HG03378 (cell line): ENCODE data around the gene ZBTB45.
A peak's percentile ranks its signal among the peaks of the same experiment; 100 is the strongest.

Experiments
- ATAC-seq: cut with Tn5 transposase; IDR thresholded peaks from one replicate; pipeline ENCODE4 v1.9.1; 2021; ENCODE audit warnings: mild to moderate bottlenecking, moderate library complexity; ENCODE audit not compliant: unreplicated experiment

ZBTB45 gene

DNA sequence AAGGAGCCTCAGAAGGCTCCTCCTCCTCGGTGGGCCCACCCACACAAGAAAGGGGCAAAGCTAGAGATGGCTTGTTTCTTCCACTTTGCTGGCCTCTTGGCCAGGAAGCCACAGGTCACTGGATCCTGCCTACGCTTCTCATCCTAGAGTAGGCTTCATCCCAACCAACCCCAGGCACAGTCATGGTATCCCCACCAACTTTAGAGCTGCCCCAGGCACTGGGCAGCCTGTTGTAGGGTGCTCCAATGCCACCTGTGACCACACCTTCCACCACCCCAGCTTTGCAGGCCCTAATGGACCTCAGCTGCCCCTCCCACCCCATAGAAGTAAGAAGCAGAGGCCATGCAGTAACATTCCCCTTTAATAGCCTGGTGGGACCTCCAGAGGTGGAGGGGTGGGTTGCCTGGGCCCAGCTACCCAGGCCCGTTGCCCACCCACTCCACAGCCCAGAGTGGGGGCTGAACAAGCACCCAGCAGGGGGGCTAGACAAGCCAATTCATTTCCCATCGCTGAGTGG is 35.8 kb upstream of the ZBTB45 start:
- no peak for ATAC-seq

DNA sequence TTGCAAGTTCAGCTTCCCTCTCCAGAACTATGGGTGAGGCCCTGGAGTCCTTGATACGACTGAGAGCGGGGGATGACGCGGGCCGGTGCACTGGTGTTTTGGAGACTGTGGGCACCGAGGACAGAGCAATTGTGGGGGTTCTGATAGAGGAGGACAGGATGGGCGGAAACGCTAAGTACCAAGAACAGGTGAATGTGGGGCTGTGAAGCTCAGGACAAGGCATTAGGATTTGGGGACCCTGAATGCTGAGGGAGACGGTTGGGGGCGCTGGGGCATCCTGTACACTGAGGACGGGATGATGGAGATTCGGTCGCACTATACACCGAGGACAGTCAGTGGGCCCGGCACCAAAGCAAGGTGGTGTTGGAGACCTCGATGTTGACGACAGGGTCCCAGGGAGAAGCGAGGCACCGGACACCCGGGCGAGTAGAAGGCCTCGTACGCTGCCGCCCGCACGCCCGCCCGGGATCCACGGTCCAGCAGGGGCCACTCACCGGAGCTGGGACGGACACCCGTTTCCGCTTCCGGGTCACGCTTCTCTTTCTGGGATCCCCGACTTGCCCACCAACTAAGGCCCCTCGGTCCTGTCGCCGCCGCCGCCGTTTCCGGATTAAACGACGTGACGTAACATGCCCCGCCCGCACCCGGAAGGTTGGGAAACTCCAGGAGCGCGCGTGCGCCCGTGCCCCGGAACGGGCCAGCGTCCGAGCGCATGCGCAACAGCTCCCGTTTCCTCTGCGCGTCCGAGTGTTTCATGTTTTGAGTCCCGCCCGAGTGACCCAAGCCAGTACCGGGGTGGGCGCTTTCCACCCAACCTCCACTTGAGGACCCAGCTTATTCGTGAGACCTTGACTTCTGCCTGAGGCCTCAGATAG is 35.1 kb upstream of the ZBTB45 start, which contains the start of gene CHMP2A:
TSS of gene CHMP2A (minus strand) at position 612 of the 875 bp plus-strand sequence. CDS start 893 bp downstream, outside the sequence.
- ATAC-seq = peak; percentile 26

DNA sequence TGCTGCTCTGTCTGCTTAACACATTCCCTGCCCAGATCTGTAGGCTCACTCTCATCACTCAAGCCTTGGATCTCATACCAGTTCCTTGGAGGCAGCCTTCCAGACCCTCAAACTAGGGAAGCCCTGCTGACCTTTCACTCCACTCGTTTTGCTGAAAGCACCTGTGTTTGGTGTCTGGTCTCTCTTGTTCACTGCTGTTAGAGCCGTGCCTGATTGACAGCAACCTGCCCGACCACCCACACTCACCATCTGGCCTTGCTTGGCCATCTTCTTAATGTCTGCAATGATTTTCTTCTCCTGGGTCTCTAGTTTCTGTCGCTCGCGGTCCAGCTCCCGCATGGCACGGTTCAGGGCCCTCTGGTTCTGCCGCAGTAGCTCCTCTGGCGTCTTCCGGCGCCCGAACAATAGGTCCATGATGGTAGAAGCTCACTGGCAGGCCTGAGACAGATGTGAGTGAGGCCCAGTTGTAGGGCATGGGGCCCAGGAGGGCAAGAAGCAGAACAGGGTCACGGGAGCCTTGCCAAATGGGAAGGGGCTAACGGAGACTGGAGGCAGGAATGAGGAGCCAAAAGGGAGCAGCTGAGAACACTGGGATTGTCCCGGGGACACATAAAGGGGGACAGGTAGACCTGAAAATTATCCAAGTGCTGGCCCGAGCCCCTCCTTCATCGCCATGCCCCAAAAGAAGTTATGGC is 34.3 kb upstream of the ZBTB45 start:
- ATAC-seq = no peak

DNA sequence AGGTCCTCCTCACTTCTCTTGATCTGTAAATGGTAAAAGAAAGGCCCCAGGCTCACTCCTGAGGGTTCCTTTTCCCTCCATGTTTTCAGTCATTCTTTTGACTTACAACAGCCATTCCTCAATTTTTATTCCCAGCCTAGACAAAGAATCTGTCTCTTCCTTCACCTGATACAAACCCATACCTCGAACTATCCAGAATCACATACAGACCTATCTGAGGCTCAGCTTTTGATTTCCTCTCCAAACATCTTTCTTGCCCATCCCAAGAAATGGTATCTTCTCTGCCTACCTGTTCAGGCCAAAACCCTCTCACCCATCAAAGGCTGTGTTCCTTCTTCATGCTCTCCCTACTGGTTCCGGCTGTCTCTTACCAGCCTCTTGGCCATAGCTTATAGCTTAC is 33.0 kb upstream of the ZBTB45 start:
- ATAC-seq = no peak

DNA sequence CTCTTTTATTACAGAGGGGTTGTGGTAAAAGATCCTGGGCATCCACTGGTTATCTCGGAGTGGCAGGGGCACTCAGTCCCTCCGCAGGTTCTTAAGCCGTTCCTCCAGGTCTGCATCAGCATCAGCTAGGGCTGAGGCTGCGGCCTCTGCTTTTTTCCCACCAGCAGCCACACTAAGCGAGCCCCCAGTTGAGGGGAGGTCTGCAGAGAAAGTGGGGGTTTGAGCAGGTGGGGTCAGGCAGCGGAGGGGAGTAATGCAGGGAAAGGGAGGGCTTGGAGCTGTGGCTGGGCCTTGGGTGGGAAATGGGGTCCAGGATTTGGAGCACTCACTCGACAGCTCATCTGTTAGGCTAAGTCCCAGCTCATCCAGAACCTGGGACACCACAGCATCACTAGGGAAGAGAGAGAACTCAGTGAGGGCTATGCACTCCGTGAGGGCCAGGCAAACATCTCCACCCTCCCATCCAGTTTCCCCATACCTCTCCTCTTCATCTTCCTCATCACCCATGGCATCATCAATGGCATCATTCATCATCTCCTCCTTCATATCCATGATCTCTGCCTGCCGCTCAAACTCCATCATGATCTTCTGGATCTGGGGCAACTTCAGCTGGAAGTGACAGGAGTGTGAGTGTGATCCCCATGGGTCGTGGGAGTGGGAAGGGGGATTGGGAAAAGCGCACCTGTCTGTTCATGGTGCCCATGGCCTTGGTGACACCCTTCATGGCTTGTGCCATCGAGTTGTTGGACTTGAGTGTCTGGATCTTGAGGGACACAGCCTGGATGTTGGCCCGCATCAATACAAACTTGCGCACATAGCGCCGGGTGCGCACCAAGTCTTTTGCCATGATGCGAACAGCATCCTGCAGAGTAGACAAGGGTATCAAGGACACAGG is 32.2 kb upstream of the ZBTB45 start:
- ATAC-seq = no peak

DNA sequence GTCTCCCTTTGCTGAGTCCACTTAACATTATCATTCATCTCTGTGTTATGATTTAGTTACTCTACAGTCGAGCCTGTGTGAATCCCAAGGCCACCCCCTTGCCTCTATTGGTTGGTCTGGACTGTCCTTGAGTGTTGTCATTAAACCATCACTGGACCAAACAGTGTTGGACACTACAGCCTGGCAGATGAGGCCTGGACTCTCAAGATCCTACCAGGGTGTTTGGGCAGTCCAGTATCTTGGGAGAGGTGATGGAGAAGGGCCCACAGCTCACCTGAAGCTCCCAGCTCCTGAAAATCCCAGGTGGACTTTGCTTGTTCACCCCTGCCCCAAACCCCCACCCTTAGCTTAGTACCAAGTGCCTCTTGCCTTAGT is 31.5 kb upstream of the ZBTB45 start:
- ATAC-seq = no peak

DNA sequence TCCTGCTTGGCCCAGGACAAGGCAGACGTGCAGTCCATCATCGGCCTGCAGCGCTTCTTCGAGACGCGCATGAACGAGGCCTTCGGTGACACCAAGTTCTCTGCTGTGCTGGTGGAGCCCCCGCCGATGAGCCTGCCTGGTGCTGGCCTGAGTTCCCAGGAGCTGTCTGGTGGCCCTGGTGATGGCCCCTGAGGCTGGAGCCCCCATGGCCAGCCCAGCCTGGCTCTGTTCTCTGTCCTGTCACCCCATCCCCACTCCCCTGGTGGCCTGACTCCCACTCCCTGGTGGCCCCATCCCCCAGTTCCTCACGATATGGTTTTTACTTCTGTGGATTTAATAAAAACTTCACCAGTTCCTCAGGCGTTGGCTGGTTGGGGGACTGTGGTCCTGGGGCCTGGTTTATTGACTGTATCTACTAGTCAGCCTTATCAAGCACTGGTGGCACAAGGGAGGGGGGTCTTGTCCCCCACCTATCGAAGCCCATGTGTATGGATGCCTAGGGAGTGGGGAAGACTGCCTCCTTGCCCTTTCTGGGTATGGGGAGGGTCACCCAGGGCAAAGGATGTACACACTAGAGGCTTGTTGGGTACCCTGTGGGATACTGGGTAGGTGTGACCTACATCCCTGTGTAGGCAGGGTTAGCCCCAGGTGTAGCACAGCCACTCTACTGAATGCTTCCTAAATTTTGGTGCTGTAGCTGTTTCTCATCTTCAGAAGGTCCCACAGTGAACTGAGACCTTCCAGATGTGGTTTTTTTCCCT is 30.9 kb upstream of the ZBTB45 start:
- ATAC-seq = no peak

DNA sequence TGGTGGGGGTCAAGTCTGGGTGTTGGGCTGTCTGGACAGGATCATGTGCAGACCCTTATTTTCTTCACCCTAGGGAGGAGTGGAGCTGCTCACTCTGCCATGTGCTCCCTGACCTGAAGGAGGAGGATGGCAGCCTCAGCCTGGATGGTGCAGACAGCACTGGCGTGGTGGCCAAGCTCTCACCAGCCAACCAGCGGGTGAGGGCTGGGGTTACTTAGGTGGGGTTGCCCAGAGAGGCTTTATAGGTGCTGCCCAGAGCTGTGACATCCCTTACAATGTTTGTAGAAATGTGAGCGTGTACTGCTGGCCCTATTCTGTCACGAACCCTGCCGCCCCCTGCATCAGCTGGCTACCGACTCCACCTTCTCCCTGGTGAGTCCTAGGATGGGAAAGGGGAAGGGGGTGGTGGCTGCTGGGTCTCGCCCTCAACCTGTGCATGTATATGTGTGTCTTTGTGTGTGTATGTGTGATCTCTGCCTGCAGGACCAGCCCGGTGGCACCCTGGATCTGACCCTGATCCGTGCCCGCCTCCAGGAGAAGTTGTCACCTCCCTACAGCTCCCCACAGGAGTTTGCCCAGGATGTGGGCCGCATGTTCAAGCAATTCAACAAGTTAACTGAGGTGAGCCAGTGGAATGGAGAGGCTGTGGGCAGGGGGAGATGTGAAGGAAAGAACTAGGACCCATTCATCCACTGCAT is 30.2 kb upstream of the ZBTB45 start:
- ATAC-seq = no peak

DNA sequence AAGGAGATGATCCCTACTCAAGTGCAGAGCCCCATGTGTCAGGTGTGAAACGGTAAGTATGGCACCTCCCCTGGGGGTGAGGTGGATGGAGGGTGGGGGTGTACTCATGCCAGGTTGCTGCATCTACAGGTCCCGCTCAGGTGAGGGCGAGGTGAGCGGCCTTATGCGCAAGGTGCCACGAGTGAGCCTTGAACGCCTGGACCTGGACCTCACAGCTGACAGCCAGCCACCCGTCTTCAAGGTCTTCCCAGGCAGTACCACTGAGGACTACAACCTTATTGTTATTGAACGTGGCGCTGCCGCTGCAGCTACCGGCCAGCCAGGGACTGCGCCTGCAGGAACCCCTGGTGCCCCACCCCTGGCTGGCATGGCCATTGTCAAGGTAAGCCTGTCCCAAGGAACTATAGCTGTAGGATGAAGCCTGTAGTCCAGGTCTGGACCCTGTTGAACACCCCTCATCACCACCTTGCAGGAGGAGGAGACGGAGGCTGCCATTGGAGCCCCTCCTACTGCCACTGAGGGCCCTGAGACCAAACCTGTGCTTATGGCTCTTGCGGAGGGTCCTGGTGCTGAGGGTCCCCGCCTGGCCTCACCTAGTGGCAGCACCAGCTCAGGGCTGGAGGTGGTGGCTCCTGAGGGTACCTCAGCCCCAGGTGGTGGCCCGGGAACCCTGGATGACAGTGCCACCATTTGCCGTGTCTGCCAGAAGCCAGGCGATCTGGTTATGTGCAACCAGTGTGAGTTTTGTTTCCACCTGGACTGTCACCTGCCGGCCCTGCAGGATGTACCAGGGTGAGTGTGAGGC is 29.5 kb upstream of the ZBTB45 start:
- no peak for ATAC-seq

DNA sequence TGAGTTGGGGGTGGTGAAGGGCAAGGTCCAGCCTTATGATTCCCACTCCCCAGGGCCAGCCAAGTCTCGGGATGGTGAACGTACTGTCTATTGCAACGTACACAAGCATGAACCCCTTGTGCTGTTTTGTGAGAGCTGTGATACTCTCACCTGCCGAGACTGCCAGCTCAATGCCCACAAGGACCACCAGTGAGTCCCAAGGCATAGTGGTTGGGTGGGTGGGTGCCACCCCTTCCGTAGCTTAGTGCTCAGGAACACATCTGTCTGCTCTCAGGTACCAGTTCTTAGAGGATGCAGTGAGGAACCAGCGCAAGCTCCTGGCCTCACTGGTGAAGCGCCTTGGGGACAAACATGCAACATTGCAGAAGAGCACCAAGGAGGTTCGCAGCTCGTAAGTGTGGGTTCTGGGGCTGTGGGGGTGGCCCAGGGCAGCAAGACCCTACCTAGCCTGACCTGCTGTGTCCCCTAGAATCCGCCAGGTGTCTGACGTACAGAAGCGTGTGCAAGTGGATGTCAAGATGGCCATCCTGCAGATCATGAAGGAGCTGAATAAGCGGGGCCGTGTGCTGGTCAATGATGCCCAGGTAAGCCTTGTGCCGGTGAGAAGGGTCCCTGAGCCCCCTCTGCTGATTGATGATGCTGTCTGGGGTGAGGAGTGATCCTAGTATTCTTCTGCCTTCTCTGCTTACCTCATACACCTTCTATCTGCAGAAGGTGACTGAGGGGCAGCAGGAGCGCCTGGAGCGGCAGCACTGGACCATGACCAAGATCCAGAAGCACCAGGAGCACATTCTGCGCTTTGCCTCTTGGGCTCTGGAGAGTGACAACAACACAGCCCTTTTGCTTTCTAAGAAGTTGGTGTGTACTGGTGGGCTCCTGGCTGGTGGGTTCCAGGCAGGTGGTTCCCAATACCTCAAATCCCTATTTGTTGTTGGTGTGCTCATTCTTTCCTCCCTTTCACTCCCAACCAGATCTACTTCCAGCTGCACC is 28.0 kb upstream of the ZBTB45 start:
- no peak for ATAC-seq

DNA sequence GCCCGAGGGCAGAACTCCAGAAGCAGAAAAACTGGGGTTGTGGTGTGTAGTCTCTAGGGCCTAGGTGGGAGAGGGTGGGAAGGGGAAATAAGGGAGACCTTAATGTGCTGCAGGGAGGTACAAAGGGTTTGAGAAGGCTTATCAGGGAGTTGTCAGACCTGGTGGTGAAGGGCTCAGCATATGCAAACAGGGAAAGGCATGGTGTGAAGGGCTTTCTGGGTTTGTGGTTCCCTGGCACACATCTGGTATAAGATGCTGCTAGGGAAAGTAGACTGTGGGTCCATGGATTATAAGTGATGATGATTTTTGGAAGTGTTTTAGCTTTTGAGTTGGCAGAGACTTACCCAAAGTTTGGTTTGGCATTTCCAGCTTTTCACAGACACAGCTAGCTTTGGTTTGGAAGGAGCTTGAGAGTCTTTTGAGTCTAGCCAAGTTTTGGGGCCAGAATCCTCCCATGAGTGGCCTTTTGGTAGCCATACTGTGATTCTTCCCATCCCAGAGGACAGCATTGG is 26.5 kb upstream of the ZBTB45 start:
- no peak for ATAC-seq

DNA sequence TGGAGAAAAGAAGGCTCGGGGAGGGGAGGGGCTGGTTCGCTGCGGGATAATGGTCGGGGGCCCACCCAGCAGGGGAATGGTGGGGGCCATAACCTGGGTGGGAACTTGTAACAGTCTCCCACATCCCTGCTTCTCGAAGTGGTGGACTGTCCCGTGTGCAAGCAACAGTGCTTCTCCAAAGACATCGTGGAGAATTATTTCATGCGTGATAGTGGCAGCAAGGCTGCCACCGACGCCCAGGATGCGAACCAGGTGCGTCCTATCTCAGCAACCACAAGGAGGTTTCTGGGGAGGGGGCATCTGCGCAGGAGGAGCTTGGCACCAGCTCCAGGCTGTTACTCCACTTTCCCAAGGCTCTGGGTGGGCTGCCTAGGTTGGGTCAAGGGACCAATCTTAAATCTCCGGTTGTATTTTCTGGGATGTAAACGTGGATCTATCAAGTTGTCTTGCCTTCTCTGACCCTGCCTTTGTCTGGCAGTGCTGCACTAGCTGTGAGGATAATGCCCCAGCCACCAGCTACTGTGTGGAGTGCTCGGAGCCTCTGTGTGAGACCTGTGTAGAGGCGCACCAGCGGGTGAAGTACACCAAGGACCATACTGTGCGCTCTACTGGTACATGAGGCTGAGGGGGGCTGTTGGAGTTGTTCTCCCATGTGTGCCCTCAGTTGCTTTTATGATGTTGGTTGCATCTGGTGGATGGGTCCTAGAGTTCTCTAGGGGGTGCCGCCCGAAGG is 25.8 kb upstream of the ZBTB45 start:
- no peak for ATAC-seq

DNA sequence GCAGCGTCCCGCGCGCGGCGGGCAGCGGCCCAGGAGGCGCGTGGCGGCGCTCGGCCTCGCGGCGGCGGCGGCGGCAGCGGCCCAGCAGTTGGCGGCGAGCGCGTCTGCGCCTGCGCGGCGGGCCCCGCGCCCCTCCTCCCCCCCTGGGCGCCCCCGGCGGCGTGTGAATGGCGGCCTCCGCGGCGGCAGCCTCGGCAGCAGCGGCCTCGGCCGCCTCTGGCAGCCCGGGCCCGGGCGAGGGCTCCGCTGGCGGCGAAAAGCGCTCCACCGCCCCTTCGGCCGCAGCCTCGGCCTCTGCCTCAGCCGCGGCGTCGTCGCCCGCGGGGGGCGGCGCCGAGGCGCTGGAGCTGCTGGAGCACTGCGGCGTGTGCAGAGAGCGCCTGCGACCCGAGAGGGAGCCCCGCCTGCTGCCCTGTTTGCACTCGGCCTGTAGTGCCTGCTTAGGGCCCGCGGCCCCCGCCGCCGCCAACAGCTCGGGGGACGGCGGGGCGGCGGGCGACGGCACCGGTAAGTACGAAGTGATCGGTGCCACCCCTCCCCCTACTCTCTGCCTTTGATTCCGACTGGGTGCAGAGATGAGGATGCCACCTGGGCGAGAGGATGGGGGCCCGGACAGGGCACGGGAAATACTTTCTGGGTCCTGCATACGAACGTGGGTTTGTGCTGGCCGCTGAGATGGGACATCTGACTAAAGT is 25.1 kb upstream of the ZBTB45 start:
- ATAC-seq = peak; percentile 21

DNA sequence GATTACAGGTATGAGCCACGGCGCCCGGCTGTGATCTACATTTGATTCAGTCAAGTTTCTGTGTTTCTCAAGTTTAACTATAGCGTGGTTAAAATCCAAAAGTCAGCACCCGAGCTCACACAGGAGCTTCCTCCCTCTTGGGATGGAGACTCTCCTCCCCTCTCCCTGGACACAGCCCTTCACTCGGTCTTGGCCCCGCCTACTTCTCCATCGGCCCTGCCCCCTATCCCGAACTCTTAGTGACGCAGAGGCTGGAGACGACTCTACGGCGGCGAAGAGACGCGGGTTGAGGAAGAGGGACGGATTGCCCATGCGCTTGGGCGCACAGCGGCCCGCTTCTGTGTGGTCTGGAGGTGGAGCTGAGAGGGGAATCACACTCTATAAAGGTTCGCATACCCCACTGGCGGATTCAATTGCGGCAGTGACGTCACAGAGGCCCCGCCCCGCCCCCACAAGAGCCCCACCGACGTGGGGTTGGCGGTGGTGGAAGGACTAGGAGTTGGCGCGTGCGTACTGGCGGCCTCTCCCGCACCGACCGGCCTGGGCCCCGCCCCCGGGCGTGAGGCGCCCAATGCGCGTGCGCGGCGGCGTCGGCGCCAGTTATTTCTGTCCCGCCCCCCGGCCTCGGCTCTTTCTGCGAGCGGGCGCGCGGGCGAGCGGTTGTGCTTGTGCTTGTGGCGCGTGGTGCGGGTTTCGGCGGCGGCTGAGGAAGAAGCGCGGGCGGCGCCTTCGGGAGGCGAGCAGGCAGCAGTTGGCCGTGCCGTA is 24.4 kb upstream of the ZBTB45 start, which contains the start of gene TRIM28:
TSS of gene TRIM28 (plus strand) at position 239 of the 765 bp plus-strand sequence. CDS start 694 bp downstream, outside the sequence.
- peak; percentile 86 for ATAC-seq
